ENCODE data around the gene ZNF239.

GRCh38 chr10:43596546-43596945 is 22.1 kb upstream of the ZNF239 start:
- TF ChIP-seq CTCF (conservative IDR thresholded peaks at IDR 0.05 in 1 of 2, IDR thresholded peaks at IDR 0.05 in 1 of 2; ENCODE audit: extremely low read depth in 1 of 2, insufficient read depth in 1 of 2, low read depth in 1 of 2, low read length in 2 of 2) (no peak), EZH2 (IDR thresholded peaks at IDR 0.05; ENCODE audit: borderline replicate concordance, low read length) (no peak)
